Activated CD4-positive, alpha-beta T cell treated with anti-CD3 and anti-CD28 coated beads for 1 hour (primary cell): ENCODE results near the gene NFYB.

Experiments used
- DNase-seq: peaks from one replicate; pipeline ENCODE4 v3.0.0-alpha.2; 2020

Gene NFYB

DNA sequence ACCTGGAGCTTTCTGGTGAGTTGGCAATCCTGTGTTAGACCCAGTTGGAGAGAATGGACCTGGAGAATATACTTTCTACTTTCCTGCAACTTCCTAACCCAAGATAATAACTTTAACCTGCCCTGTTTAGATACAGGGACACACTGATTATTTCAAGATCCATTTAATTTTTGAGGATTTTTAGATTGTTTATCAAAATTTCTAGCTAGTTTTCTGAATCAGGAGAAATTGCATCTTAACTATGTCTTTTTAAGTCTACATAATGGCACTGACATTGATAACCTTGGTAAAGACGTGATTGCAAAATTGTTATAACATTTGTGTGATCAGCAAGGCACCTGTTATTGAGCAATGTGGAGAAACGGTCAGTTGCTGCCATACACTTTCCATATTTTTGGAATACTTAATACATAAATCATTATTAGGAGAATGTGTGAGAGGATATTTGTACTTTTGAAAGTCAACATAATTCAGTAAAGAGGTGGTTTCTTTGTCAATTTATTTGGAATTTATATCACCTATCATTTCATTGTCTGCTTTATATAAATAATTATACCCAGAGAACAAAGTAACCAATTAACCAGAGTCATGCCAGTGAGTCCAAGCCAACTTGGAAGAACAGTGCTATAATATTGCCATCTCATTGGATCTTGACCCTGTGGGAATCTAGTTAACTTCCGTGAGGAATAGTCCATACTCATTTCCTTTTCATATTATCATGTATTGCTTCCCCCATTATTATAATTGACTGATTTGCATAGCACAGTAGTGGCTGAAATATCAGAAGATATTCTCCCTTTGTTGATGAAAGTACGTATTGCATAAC lies 28.4 kb downstream of the NFYB start:
- no peak for DNase-seq

DNA sequence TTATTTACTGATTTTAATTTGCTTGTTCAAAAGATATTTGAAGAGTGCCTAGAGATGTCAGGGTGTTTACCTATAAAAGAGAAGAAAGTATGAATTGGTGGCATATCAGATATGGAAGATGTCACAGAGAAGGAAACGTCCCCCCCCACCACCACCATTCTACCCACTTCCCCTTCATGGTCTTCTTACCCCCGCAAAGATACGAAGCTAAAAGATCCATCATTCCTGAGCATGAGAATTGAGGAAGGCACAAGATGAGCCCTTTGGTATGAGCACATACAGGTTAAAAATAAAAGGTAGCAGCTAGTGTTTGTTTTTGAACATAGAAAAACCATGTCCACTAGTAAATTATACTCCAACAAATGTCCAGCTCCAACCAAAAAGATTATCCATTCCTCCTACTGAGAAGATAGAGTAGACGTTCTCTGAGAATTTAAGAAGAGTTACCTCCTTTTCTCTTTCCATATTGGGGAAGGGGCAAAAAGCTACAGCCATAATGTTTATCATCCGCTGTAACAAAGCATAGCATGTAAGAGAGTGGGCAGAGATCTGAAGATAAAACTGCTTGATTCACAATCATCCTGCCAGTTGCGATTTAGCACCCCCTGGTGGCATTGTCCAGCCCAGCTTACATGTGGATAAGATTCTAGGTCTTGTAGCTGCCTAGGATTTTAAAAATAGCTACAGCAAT lies 29.1 kb downstream of the NFYB start:
- peak; percentile 76 for DNase-seq

DNA sequence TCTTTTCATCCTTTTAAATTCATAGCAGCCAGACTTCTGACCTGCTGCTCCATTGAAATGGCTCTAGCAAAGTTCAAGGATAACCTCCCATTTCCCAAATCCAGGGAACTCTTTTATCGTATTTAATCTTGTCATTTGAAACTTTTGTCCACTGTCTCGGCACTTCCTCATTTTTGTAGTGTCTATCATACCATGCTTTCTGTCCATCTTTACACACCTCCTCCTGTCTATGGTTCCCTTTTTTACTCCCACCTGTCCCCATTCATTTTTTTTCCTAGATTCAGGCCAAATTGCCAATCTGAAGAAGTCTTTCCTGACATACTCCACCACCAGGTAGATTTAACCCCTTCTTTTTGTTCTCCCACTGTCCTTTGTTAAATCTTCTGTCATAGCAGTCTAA lies 31.0 kb downstream of the NFYB start:
- DNase-seq, result no peak

DNA sequence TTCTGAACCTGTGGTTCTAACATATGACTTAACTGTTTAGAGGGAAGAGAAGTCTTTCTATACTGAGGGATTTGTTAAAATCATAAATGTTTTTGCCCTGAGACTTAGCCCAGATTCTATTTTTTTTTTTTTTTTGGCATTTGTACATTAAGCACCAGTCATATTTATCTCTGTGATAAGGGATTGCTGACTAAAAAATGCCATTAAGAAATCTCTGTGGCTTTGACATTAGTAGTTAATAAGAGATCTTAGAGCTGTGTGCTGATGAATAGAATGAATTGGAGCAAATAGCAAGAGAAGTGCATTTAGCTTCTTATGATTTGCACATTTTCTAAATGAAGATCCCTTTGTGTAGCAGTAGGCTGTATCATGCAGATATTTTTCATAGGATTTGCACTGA lies 32.5 kb downstream of the NFYB start:
- DNase-seq, result no peak

DNA sequence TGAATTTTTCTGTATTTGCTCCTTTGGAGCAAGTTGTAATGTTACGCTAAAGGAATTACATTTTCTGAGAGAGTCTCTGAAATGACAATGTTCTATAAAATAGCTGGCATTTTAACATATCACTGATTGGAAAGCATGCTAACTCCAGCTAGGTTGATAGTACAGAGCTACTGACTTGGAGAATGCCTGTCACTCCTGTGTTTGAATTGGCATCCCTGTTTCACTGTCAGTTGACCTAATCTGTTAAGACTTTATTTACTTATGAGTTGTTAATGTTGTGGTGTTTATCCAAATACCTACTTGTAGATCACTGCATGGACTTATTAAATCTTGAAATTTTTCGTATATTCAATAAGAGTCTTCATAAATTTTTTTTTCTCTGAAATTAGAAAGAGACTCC lies 40.1 kb downstream of the NFYB start:
- DNase-seq, result no peak

DNA sequence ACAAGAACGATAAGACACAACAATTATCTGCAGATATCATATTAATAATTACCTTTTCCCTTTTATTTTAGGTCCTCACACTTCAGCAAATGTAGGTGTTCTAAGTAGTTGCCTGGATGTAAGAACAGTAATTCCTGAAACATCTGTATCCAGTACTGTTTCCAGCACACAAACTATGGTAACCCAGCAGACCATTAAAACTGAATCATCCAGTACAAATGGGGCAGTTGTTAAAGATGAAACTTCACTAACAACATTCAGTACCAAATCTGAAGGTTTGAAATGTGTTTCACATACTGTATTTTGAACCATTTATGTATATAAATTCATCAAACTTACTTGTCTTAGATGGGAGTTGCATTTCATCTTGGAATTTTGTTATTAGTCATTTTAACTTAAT lies 42.7 kb downstream of the NFYB start:
- no peak for DNase-seq

DNA sequence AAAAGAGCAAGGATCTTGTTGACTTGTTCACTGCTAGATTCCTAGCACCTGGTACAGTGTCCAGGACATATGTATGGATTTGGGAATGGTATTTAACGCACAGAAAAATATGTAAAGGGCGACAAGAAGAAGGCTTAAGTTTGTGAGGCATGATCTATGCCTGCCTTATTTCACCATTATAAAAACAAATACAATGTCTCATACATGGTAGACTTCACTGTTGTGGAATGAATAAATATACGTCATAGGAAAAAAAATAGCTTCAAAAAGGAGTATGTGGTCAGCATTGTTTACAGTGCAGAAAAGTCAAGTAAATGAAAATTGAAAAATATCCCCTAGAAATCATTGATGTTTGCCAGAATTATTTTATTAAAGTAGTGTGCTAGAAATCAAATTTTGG lies 43.7 kb downstream of the NFYB start:
- no peak for DNase-seq

DNA sequence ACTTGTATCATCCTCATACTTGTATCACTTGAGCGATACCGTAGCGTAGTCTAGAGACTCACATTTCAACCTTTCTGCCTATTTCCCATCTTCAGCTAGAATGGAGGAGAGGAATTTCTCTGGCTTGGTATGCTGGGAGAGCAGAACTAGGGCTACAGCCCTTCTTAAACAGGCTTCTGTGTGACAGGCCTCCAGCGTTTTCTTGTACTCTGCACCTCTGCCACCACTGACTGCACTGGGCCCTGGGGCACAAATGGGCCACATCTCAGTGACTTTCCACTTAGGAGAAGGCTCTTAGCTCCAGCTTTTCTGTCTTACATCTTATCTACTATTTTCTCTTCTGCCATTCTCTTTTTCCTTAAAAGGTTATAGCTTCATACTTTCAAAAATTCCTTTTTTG lies 46.9 kb downstream of the NFYB start:
- no peak for DNase-seq

DNA sequence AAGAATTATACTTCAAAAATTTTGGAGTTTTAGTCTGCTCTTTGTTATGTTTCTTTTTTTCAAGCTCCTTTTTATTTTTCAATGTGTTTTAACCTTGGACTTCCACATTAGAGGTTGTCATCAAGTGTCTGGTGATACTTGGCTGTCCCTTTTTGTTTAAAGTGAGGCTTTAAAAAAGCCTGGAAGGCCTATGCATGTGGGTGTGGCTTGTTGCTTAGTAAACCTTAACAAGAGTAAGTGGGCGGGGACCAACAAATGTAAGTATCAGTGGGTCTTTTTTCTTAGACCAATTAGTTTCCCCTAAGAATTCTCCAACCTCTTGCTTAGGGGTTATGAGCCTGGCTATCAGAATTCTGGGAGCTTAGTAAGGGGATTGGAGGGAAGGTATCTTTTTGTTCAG lies 47.3 kb downstream of the NFYB start:
- DNase-seq, result no peak

DNA sequence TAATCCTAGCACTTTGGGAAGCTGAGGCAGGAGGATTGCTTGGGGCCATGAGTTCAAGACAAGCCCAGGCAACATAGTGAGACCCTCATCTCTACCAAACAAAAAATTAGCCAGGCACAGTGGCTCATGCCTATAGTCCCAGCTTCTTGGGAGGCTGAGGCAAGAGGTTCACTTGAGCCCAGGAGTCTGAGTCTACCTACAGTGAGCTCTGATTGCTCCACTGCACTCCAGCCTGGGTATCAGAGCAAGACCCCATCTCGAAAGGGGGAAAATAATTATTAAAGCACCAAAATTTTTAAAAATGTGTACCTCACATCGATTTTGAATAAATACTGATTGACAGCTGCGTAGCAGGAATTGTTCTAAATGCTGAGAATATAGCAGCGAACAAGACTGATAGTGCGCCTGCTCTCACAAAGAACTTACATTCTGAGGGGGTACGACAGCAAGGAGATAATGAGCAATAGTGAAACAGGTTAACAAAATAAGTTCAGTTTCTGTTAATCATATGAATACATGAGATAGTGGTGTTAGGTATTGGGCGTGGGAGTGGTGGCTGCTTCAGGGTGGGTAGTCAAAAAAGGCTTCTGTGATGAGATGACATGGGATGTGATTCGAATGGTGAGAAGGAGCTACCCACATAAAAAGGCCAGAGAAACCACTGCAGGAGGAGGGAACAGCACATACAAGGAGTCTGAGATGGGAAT lies 54.1 kb downstream of the NFYB start:
- DNase-seq, result no peak

DNA sequence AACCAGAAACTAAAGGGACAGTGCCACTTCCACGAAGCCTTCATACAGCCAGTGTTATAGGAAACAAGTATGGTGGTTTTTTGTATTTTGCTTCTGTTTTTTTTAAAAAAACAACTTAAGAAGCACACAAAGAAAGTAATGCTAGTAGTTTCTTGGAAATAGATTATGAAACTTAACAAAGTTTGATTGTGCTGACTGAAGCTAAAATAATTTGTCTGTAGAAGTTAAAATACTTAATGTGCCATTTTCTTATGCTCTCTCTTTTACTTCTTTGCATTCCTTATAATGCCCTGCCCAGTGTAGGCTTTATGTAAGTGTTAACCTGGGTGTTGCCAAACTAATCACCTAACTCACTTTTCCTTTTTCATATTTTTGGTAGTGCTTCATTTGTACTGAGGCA lies 57.2 kb downstream of the NFYB start:
- no peak for DNase-seq

DNA sequence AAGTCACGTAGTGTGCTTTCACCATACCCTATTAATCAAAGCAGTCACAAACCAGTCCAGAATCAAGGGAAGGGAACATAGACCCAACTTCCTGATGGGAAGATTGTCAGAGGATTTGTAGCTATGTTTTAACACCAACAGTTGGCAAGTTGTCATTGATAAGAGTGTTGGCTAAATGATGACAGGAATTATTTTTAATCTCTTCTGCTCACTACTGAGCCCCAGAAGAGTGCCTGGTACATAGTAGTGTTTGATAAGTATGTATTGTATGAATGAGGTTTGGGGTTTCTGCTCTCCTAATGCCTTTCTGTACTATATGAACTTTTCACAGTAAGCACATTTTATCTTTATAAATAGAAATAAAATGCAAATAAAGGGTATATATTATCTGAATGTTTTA lies 59.0 kb downstream of the NFYB start:
- DNase-seq, result no peak

DNA sequence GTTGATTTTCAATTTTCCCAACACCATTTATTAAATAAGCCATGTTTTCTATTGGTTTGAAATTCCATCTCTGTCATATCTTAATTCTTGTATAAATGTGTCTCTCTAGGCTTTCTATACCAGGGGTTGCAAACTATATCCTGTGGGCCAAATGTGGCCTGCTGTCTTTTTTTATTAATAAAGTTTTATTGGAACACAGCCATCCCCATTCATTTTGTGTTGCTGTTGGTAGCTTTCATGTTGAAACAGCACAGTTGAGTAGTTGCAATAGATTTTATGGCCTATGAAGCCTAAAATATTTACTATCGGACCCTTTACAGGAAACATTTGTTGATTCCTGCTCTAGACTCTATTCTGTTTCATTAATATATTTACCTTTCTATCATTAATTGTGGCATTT lies 64.3 kb downstream of the NFYB start:
- DNase-seq, result no peak

DNA sequence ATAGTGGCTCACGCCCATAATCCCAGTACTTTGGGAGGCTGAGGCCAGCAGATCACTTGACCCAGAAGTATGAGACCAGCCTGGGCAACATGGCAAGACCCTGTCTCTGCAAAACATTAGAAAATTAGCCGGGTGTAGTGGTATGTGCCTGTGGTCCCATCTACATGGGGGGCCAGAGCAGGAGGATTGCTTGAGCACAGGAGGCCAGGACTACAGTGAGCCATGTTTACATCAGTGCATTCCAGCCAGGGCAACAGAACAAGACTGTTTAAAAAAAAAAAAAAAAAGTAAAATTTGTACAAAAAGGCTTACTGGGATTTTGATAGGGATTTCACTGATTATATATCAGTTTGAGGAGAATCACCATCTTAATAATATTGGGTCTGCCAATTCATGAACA lies 65.9 kb downstream of the NFYB start:
- no peak for DNase-seq
